Caco-2 (cell line): Measurements from ENCODE around the gene SAMD15. TPM values are rescaled to one million over a fixed set of nuclear protein-coding genes. Genes with fewer than 3 reads are reported as not detected.

ENCODE experiments used
- BruUV-seq: library from RNA; stranded (reverse); fragments of 400-500 nt; replicated peaks from 2 replicates; lab custom pipeline; 2021; lab: Mats Ljungman, UMichigan
- CTCF ChIA-PET: fragments of 300-600 bp; sonication (Branson Sonifier 250); formaldehyde crosslinking; loops from one replicate; lab custom pipeline; 2022; ENCODE audit warnings: antibody characterized with exemption; lab: Charles Lee
- POLR2A ChIA-PET: fragments of 300-600 bp; sonication (Branson Sonifier 250); formaldehyde crosslinking; loops from one replicate; lab custom pipeline; 2022; ENCODE audit warnings: antibody characterized with exemption; lab: Charles Lee
- DNase-seq, 2 experiments: peaks; one replicate each; pipeline versions ENCODE4 v3.0.0 to v3.0.0-alpha.2; 2020 to 2022
- H3K27me3 ChIP-seq: replicated peaks from 2 replicates; pipeline ENCODE4 v1.6.0; 2011; ENCODE audit warnings: low read length; ENCODE audit not compliant: control insufficient read depth, insufficient read depth
- H3K36me3 ChIP-seq: 2 replicates; pipeline ENCODE4 v1.5.1; 2011; ENCODE audit warnings: low read length; ENCODE audit not compliant: control insufficient read depth, insufficient read depth
- H3K4me1 ChIP-seq: fragments of 250-450 bp; sonication (Bioruptor Pico); 2 replicates; pipeline ENCODE4 v1.5.1; 2020; ENCODE audit warnings: mild to moderate bottlenecking
- H3K4me3 ChIP-seq: 2 replicates; pipeline ENCODE4 v1.5.1; 2011; ENCODE audit warnings: low read depth, mild to moderate bottlenecking, control low read depth, low read length
- H3K9me3 ChIP-seq: fragments of 250-450 bp; sonication (Bioruptor Pico); 2 replicates; pipeline ENCODE4 v1.5.1; 2020; ENCODE audit warnings: mild to moderate bottlenecking, moderate library complexity
- H3K27ac Mint-ChIP-seq: one replicate; pipeline ENCODE4 v1.8.0; 2022; ENCODE audit warnings: mixed read lengths; ENCODE audit not compliant: unreplicated experiment
- H3K27me3 Mint-ChIP-seq: one replicate; pipeline ENCODE4 v1.8.0; 2022; ENCODE audit warnings: mixed read lengths; ENCODE audit not compliant: insufficient read depth, unreplicated experiment
- H3K36me3 Mint-ChIP-seq: one replicate; pipeline ENCODE4 v1.8.0; 2022; ENCODE audit warnings: mild to moderate bottlenecking, mixed read lengths; ENCODE audit not compliant: insufficient read depth, unreplicated experiment
- H3K4me1 Mint-ChIP-seq: one replicate; pipeline ENCODE4 v1.8.0; 2022; ENCODE audit warnings: low read depth, mixed read lengths; ENCODE audit not compliant: unreplicated experiment
- H3K4me3 Mint-ChIP-seq: one replicate; pipeline ENCODE4 v1.8.0; 2022; ENCODE audit warnings: mild to moderate bottlenecking, moderate library complexity, mixed read lengths; ENCODE audit not compliant: unreplicated experiment
- H3K9me3 Mint-ChIP-seq: one replicate; pipeline ENCODE4 v1.8.0; 2022; ENCODE audit warnings: mixed read lengths; ENCODE audit not compliant: unreplicated experiment
- CTCF ChIP-seq, 2 experiments: fragments of 200-600 bp in 1 of 2; IDR thresholded peaks; 1 replicate in 1 of 2; 2 replicates in 1 of 2; pipeline versions ENCODE4 v1.5.1 to v1.8.0; 2011 to 2022; ENCODE audit warnings: antibody characterized with exemption in 1 of 2, control low read depth in 1 of 2, inconsistent platforms in 1 of 2, low read depth in 1 of 2, low read length in 1 of 2, mild to moderate bottlenecking in 1 of 2, moderate library complexity in 1 of 2; ENCODE audit not compliant: insufficient read depth in 1 of 2, severe bottlenecking in 1 of 2, unreplicated experiment in 1 of 2
- intact Hi-C: fragments of 100-400 bp; cut with micrococcal nuclease; formaldehyde crosslinking; loops from one replicate; pipeline ENCODE4 v1.10.0; 2022; ENCODE audit not compliant: unreplicated experiment
- total RNA-seq: library from RNA; stranded (reverse); gene quantifications from 2 replicates; pipeline ENCODE4 v1.2.3, GENCODE V29; 2022

The SAMD15 gene
- total RNA-seq, 1 experiment from 2014 or later = 0.82 TPM

GRCh38 chr14:77426396-77426795, 49.2 kb downstream of the SAMD15 start:
- Mint-ChIP-seq H3K27me3 (no peaks in the 10 kb centered on the region), H3K27ac (no peak overlapping the region), H3K36me3 (peaks cover 24% of the 10 kb centered on the region), H3K4me1 (no peaks in the 10 kb centered on the region), H3K4me3 (no peak overlapping the region), H3K9me3 (no peaks in the 10 kb centered on the region)
- intact Hi-C loops = no loop called here
- Histone ChIP-seq H3K27me3 (no peaks in the 10 kb centered on the region), H3K9me3 (no peaks in the 10 kb centered on the region), H3K4me1 (no peaks in the 10 kb centered on the region), H3K36me3 (no peaks in the 10 kb centered on the region), H3K4me3 (no peak overlapping the region)
- DNase-seq = no peak
- BruUV-seq = no TSS peak
- POLR2A ChIA-PET = no interaction called here
- CTCF ChIA-PET = no interaction called here
- no peak for TF ChIP-seq CTCF (IDR thresholded peaks at IDR 0.05; ENCODE audit: insufficient read depth in 1 of 2, low read depth in 1 of 2, low read length in 1 of 2, severe bottlenecking in 1 of 2, unreplicated experiment in 1 of 2)

GRCh38 chr14:77436042-77436441, 58.9 kb downstream of the SAMD15 start:
- H3K36me3 Mint-ChIP-seq = peaks cover 16% of the 10 kb centered on the region
- no peaks in the 10 kb centered on the region; the same call in 1 of the 2 replicates for H3K36me3 ChIP-seq

GRCh38 chr14:77438596-77438995, 61.4 kb downstream of the SAMD15 start:
- ChIA-PET CTCF (no interaction called here), POLR2A (no interaction called here)
- no peaks in the 10 kb centered on the region for H3K27me3 ChIP-seq
- no peak overlapping the region for H3K4me3 ChIP-seq
- no peak for TF ChIP-seq CTCF (IDR thresholded peaks at IDR 0.05; ENCODE audit: insufficient read depth in 1 of 2, low read depth in 1 of 2, low read length in 1 of 2, severe bottlenecking in 1 of 2, unreplicated experiment in 1 of 2)
- H3K4me1 ChIP-seq = no peaks in the 10 kb centered on the region
- Mint-ChIP-seq H3K9me3 (no peaks in the 10 kb centered on the region), H3K27ac (no peak overlapping the region), H3K27me3 (no peaks in the 10 kb centered on the region), H3K4me1 (no peaks in the 10 kb centered on the region), H3K36me3 (peaks cover 16% of the 10 kb centered on the region), H3K4me3 (no peak overlapping the region)
- no peaks in the 10 kb centered on the region for H3K9me3 ChIP-seq
- no peaks in the 10 kb centered on the region; the same call in 1 of the 2 replicates for H3K36me3 ChIP-seq
- DNase-seq = no peak
- BruUV-seq = no TSS peak
- intact Hi-C loops = no loop called here

More at GRCh38 chr14:77436042-77436441, 58.9 kb downstream of the SAMD15 start:
- H3K27me3 ChIP-seq = no peaks in the 10 kb centered on the region
- BruUV-seq = no TSS peak
- H3K4me3 ChIP-seq = no peak overlapping the region
- H3K9me3 ChIP-seq = no peaks in the 10 kb centered on the region
- POLR2A ChIA-PET = no interaction called here
- intact Hi-C loops = no loop called here
- no peak overlapping the region for H3K27ac Mint-ChIP-seq
- DNase-seq = no peak
- H3K4me3 Mint-ChIP-seq = no peak overlapping the region
- H3K27me3 Mint-ChIP-seq = no peaks in the 10 kb centered on the region
- no peak for TF ChIP-seq CTCF (IDR thresholded peaks at IDR 0.05; ENCODE audit: insufficient read depth in 1 of 2, low read depth in 1 of 2, low read length in 1 of 2, severe bottlenecking in 1 of 2, unreplicated experiment in 1 of 2)
- no peaks in the 10 kb centered on the region for H3K9me3 Mint-ChIP-seq
- CTCF ChIA-PET = no interaction called here
- no peaks in the 10 kb centered on the region for H3K4me1 ChIP-seq
- no peaks in the 10 kb centered on the region for H3K4me1 Mint-ChIP-seq
